OCI-LY7 (cell line): ENCODE measurements around the gene MED15. TPM values are rescaled to one million over a fixed set of nuclear protein-coding genes. Genes with fewer than 3 reads are reported as not detected.

Source experiments
- BruUV-seq: library from RNA; stranded (reverse); fragments of 400-500 nt; replicated peaks from 2 replicates; lab custom pipeline; 2021; lab: Mats Ljungman, UMichigan
- CTCF ChIA-PET: fragments of 300-600 bp; sonication (Branson Sonifier 250); formaldehyde crosslinking; loops from one replicate; lab custom pipeline; 2022; ENCODE audit warnings: antibody characterized with exemption; ENCODE audit not compliant: unreplicated experiment; lab: Charles Lee
- POLR2A ChIA-PET: fragments of 300-600 bp; sonication (Branson Sonifier 250); formaldehyde crosslinking; loops from one replicate; lab custom pipeline; 2022; ENCODE audit warnings: antibody characterized with exemption; lab: Charles Lee
- DNase-seq: peaks from one replicate; pipeline ENCODE4 v3.0.0-alpha.2; 2015; ENCODE audit warnings: low spot score
- H2AFZ ChIP-seq: fragments of 200-600 bp; sonication (generic), shearing (Covaris generic); 2 replicates; pipeline ENCODE4 v1.6.1; 2014; ENCODE audit warnings: mild to moderate bottlenecking, antibody characterized with exemption, low read length, moderate library complexity
- H3K27ac ChIP-seq: fragments of 200-600 bp; sonication (generic); 2 replicates; pipeline ENCODE4 v1.5.1; 2014; ENCODE audit warnings: mixed run types, low read depth, mild to moderate bottlenecking, moderate library complexity, low read length, inconsistent platforms; ENCODE audit not compliant: poor library complexity, severe bottlenecking
- H3K36me3 ChIP-seq: fragments of 200-600 bp; sonication (generic); 2 replicates; pipeline ENCODE4 v1.6.1; 2014; ENCODE audit warnings: mild to moderate bottlenecking, antibody characterized with exemption, low read length, moderate library complexity, mixed read lengths; ENCODE audit not compliant: insufficient read depth
- H3K4me1 ChIP-seq: fragments of 200-600 bp; sonication (generic); 2 replicates; pipeline ENCODE4 v1.5.1; 2014; ENCODE audit warnings: mild to moderate bottlenecking, low read length; ENCODE audit not compliant: insufficient read depth, poor library complexity, severe bottlenecking
- H3K4me2 ChIP-seq: fragments of 200-600 bp; sonication (generic); 2 replicates; pipeline ENCODE4 v1.6.1; 2014; ENCODE audit warnings: mild to moderate bottlenecking, low read length
- H3K4me3 ChIP-seq: fragments of 200-600 bp; sonication (generic); 2 replicates; pipeline ENCODE4 v1.5.1; 2014; ENCODE audit warnings: mild to moderate bottlenecking, low read depth, low read length; ENCODE audit not compliant: poor library complexity, severe bottlenecking
- H3K79me2 ChIP-seq: fragments of 200-600 bp; sonication (generic); 2 replicates; pipeline ENCODE4 v1.6.1; 2016; ENCODE audit warnings: low read depth, mild to moderate bottlenecking, low read length, moderate library complexity, mixed read lengths; ENCODE audit not compliant: insufficient read depth
- H3K9me2 ChIP-seq: fragments of 200-600 bp; sonication (generic); 2 replicates; pipeline ENCODE4 v1.6.1; 2016; ENCODE audit warnings: mild to moderate bottlenecking, low read length, mixed read lengths; ENCODE audit not compliant: insufficient read depth
- H3K9me3 ChIP-seq: fragments of 200-600 bp; sonication (generic); 2 replicates; pipeline ENCODE4 v1.6.1; 2014; ENCODE audit warnings: mild to moderate bottlenecking, mixed run types, low read length, mixed read lengths
- H4K20me1 ChIP-seq: fragments of 200-600 bp; sonication (generic); 2 replicates; pipeline ENCODE4 v1.6.1; 2014; ENCODE audit warnings: mild to moderate bottlenecking, antibody characterized with exemption, low read length, moderate library complexity, mixed read lengths; ENCODE audit not compliant: insufficient read depth
- EZH2phosphoT487 ChIP-seq: fragments of 200-600 bp; sonication (generic); IDR thresholded peaks from 2 replicates; pipeline ENCODE4 v1.6.1; 2018; ENCODE audit warnings: low read depth, borderline replicate concordance, mild to moderate bottlenecking, mixed run types, antibody characterized with exemption, low read length, moderate library complexity, mixed read lengths
- intact Hi-C: fragments of 100-400 bp; cut with micrococcal nuclease; formaldehyde crosslinking; loops from one replicate; pipeline ENCODE4 v1.10.0; 2022; ENCODE audit not compliant: unreplicated experiment
- total RNA-seq, 2 experiments: library from RNA; depleted of rRNA in 1 of 2; stranded (reverse); fragments of >200 nt in 1 of 2; shearing (Covaris generic) in 1 of 2; gene quantifications; 2 replicates each; pipeline ENCODE4 v1.2.3, GENCODE V29; 2014 to 2022
- TF ChIP-seq, protein P1 (sequence below): fragments of 200-600 bp; sonication (generic); conservative IDR thresholded peaks from 2 replicates; pipeline ENCODE4 v1.5.1; 2014; ENCODE audit warnings: mild to moderate bottlenecking, antibody characterized with exemption, low read length, moderate library complexity, mixed read lengths

Gene MED15
- total RNA-seq, 2 experiments from 2014 or later, result 28.7 to 79.2 TPM

DNA sequence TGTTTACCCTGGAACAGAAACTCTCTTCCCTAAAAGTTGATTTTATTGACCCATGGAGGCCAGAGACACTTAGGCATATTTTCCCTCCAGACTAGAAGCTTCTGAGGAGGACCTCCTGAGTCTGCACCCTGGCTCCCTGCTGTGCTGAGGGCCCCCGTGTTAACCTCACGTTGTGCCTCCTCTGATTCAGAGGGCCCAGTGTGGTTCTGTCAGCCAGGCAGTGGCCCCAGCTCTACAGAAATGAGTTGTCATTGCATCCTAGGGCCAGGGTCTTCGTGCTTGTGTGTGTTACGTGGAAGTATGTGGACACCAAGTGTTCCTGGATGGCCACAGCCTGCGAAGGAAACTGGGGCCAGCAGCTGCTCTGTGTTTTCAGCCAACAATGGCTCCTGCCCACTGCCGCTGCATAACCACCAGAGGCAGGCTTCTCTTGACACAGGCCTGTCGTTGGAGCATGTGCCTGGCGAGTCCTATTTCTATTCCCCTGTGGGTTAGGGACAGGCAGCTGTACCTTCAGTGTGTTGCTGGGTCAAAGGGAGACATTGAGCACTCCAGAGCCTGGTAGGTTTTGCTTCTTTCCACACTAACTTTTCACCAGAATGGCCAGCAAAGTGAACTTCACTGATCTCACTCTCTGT is 44.5 kb downstream of the MED15 start:
- CTCF ChIA-PET, result no interaction called here
- H3K36me3 ChIP-seq, result peaks cover 51% of the 10 kb centered on the region
- no peak for TF ChIP-seq EZH2phosphoT487
- TF ChIP-seq, protein P1, sequence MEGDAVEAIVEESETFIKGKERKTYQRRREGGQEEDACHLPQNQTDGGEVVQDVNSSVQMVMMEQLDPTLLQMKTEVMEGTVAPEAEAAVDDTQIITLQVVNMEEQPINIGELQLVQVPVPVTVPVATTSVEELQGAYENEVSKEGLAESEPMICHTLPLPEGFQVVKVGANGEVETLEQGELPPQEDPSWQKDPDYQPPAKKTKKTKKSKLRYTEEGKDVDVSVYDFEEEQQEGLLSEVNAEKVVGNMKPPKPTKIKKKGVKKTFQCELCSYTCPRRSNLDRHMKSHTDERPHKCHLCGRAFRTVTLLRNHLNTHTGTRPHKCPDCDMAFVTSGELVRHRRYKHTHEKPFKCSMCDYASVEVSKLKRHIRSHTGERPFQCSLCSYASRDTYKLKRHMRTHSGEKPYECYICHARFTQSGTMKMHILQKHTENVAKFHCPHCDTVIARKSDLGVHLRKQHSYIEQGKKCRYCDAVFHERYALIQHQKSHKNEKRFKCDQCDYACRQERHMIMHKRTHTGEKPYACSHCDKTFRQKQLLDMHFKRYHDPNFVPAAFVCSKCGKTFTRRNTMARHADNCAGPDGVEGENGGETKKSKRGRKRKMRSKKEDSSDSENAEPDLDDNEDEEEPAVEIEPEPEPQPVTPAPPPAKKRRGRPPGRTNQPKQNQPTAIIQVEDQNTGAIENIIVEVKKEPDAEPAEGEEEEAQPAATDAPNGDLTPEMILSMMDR, result no peak
- no peak overlapping the region for H3K27ac ChIP-seq
- intact Hi-C loops, result loop anchor here (5.0 kb wide), 1 partner anchor 35 kb away; no protein-coding TSS in a partner anchor
- no peak for DNase-seq
- H3K79me2 ChIP-seq, result peaks cover 4% of the 10 kb centered on the region; the same call in 1 of the 2 replicates
- no peak overlapping the region for H3K4me2 ChIP-seq
- H4K20me1 ChIP-seq, result no peaks in the 10 kb centered on the region; the same call in 1 of the 2 replicates
- H3K4me3 ChIP-seq, result no peak overlapping the region
- H3K4me1 ChIP-seq, result no peaks in the 10 kb centered on the region
- POLR2A ChIA-PET, result no interaction called here
- no peaks in the 10 kb centered on the region for H3K9me2 ChIP-seq
- BruUV-seq, result no TSS peak
- no peaks in the 10 kb centered on the region for H3K9me3 ChIP-seq
- no peak overlapping the region for H2AFZ ChIP-seq

DNA sequence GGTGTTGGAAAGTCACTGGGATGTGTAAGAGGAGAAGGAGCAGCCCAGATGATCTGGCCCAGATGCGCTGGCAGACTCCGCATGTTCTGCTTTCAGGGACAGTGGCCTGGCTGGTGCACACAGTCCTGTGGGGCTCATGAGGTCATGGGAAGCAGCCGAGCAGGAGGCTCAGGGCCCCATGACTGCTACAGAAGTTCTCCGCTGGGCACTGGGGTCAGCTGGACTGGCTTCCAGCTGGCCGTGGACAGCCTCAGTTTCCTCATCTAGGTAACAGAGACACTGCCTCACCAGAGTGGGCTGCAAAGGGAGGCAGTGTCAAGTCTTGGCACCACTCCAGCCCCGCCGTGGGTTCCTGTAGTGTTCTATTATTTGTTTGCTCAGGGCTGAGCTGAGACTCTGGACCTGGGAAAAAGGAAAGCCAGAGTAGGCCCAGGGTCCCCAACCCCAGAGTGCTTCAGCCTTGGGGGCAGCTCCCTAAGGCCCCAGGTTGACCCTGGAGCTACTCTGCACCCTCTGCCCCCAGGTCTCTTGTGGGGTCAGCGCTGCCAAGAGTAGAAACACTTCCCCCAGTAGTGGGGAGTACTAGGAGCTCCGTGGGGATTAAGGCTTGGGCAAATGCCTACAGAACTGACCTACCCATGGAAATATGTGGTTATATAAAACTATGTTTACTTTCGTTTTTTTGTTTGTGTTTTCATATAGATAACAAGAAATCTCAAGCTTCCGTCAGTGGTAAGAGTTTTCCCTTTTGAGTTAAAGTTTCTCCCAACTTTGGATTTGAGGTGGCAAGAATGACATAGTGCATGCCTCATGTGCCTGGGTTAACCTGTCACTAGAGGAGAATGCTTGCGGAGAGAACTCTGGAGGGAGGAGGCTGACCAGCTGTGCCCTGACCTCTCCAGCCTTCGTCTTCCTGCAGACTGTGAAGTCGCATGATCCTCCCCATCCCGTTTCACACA is 45.3 kb downstream of the MED15 start:
- H3K9me2 ChIP-seq, result no peaks in the 10 kb centered on the region
- no peak for DNase-seq
- TF ChIP-seq, protein P1, result no peak
- TF ChIP-seq EZH2phosphoT487, result no peak
- POLR2A ChIA-PET, result no interaction called here
- H3K9me3 ChIP-seq, result no peaks in the 10 kb centered on the region
- H3K79me2 ChIP-seq, result no peaks in the 10 kb centered on the region
- H3K36me3 ChIP-seq, result peaks cover 55% of the 10 kb centered on the region
- BruUV-seq, result no TSS peak
- H2AFZ ChIP-seq, result no peak overlapping the region
- CTCF ChIA-PET, result no interaction called here
- intact Hi-C loops, result loop anchor here (5.0 kb wide), 1 partner anchor 35 kb away; no protein-coding TSS in a partner anchor
- H3K4me2 ChIP-seq, result no peak overlapping the region
- no peak overlapping the region for H3K27ac ChIP-seq
- no peak overlapping the region for H3K4me3 ChIP-seq
- H4K20me1 ChIP-seq, result no peaks in the 10 kb centered on the region; the same call in 1 of the 2 replicates
- H3K4me1 ChIP-seq, result no peaks in the 10 kb centered on the region
